Epithelial cell of prostate (primary cell): ENCODE measurements around the gene SELENOK.

Experiments used
- DNase-seq: peaks from one replicate; pipeline ENCODE4 v3.0.0-alpha.2; 2011; ENCODE audit warnings: low read depth, low spot score
- H3K27ac ChIP-seq: fragments of 450-650 bp; 2 replicates; pipeline ENCODE4 v1.5.1; 2017; ENCODE audit warnings: mild to moderate bottlenecking

SELENOK gene

GRCh38 chr3:53885239-53885638 lies 6.4 kb downstream of the SELENOK start:
- no peak overlapping the region for H3K27ac ChIP-seq
- DNase-seq: no peak

DNA sequence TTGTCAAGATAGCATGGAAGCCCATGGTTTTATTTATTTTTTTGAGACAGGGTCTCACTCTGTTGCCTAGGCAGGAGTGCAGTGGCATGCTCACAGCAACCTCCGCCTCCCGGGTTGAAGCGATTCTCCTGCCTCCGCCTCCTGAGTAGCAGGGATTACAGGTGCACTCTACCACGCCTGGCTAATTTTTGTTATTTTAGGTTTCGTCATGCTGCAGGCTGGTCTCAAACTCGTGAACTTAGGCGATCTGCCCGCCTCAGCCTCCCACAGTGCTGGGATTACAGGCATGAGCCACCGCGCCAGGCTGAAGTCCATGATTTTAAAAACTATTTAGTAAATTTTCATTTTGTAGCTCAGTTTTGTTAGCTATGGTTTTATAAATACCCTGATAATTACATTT lies 7.0 kb downstream of the SELENOK start:
- H3K27ac ChIP-seq: no peak overlapping the region
- DNase-seq: no peak

DNA sequence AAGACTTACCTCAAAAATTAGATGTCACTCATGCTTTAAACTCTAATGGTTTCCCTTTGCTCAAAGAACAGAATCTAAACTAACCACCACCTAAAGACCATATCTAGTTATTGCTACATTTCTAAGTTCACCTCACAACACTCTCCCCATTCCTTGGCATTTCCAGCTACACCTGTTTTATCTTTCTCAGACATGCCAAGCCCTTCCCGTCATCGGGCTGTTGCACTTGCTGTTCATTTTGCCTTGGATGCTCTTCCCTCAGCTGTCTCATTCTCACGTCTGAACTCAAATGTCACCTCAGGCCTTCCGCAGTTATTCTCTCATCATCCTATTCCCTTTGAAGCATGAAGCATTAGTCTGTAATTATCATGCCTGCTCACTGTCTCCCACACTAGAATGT lies 8.7 kb downstream of the SELENOK start:
- DNase-seq: no peak

DNA sequence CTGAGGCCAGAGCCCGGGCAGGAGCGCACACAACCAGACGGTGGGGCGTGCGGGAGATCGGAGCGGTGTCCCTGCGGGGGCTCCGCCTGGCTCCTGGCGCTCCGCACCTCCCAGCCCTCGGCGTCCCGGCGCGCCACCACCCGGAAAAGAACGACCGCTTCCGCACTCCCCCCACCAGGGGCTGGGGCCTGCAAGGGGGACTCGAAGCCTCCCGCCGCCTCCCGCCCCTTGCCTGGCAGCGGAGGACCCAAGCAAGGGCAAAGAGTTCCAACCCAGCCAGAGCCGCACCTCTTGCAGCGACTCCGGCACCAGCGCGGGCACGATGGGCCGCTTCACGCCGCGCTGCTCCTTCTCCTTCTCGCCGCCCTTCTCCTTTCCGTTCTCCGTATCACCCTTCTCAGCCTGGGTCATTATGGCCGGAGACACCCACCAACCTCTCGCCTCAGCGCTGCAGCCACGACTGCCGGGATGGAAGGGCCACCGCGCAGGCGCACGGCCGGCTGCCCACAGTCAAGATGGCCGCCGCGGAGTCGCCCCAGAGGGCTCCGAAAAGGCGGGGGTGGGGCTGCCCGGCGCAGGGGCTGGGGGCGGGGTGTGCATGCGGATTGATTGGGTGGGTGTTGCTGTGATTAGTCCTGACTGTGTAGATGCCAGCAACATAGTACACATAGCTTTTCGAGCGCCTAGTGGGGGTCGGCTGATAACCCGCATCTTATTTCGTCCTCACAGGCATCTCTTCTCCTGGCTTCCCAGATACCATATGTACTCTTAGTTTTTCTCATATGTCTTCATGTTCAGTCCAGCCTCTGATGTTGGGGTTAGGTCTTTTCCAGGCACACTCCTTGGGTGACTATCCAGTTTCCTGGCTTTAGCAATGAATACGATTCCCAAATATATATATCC lies 9.7 kb downstream of the SELENOK start, which contains the start of gene ACTR8:
Gene ACTR8, minus strand, starts transcription at position 462 of the 903 bp plus-strand sequence. Its CDS starts 51 bp downstream, at position 411.
- H3K27ac ChIP-seq: peak within 1 kb of the TSS; percentile 45
- DNase-seq: no peak

More for the DNA sequence above, 8.7 kb downstream of the SELENOK start:
- H3K27ac ChIP-seq: no peak overlapping the region

DNA sequence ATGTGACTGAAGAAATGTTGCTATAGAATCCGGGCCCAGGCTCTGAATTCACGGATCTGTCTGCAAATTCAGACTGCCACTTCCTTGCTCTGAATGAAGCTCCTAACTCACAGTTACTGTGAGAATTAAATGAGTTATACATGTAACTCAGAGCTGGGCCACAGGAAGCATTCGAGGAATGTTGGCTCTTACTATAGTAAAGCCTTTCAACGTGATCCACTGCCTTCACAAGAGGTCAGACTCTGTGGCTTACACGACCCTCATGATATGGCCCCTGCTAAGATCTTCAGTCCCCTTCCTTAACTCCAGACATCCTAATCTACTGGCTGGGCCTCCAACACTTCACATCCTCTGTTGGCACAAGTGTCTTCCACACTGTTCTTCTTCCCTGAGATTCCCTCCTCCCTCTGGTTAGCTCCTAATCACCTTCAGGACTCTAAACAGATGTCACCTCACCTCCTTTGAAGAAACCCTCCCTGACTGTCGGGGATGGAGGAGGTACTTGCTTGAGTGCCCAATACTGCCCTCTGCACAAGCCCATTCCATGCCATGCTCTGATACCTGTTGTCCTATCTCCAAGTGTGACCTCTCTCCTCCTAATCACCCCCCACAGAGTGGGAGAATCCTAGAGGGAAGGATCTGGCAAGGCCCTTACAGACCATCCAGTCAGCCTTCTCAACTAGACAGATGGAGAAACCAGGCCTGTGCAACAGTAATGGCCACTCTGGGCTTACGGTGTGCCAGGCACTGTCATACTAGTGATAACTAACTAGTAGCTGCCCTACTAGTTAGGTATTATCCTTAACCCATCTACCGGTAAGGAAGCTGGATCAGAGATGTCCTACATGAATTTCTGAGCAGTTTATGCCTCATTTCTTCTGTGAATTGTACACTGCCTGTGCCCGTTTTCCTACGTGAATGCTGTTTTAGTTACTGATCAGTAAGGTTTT lies 11.0 kb downstream of the SELENOK start:
- DNase-seq: no peak

DNA sequence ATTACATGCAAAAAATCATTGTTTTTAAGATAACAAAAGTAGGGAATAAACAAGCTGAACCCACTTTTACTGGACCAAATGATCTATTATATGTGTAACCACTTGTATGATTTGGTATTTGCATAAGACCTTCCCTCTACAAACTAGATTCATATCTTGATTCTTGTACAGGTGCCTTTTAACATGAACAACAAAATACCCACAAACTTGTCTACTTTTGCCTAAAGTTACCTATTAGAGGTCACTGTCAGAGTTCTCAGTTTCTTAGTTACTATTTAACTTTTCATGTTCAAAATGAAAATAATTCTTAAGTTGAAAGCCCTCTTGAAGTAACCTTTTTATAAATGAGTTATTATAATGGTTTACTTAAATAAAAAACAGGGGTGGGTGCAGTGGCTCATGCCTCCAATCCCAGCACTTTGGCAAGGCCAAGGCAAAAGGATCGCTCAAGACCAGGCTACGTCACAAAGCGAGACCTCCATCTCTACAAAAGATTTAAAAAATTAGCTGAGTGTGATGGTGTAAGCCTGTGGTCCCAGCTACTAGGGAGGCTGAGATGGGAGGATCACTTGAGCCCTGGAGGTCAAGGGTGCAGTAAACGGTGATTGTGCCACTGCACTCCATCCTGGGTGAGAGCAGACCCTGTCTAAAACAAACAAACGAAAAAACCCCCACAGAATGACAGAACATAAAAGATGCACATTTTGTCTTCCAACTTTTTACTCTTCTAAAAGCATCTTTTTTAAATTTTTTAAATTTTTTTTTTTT lies 25.7 kb downstream of the SELENOK start:
- no peak overlapping the region for H3K27ac ChIP-seq
- DNase-seq: no peak

More for the DNA sequence above, 11.0 kb downstream of the SELENOK start:
- no peak overlapping the region for H3K27ac ChIP-seq

DNA sequence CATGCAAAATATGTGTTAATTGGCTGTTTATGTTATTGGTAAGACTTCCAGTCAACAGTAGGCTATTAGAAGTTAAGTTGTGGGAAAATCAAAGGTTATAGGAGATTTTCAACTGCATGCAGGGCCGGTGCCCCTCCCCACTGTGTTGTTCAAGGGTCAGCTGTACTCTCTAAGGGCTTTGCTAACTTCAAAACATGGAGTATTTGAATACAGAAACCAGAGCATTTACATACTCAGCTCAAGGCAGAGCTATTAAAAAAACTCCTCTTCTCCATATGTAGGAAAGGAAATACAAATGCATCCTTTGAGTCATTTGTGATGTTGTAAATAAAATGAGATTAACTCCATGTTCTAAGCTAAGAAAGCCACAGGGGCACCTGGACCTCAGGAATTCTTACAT lies 28.5 kb downstream of the SELENOK start:
- no peak overlapping the region for H3K27ac ChIP-seq
- no peak for DNase-seq

GRCh38 chr3:53862241-53862640 lies 29.4 kb downstream of the SELENOK start:
- DNase-seq: no peak
- no peak overlapping the region for H3K27ac ChIP-seq

GRCh38 chr3:53860196-53860595 lies 31.5 kb downstream of the SELENOK start:
- no peak overlapping the region for H3K27ac ChIP-seq
- no peak for DNase-seq

GRCh38 chr3:53859178-53859577 lies 32.5 kb downstream of the SELENOK start:
- DNase-seq: no peak
- H3K27ac ChIP-seq: no peak overlapping the region

- no peak overlapping the region for H3K27ac ChIP-seq
- DNase-seq: no peak
Observed at GRCh38 chr3:53858096-53858741, 33.4 kb downstream of the SELENOK start.

DNA sequence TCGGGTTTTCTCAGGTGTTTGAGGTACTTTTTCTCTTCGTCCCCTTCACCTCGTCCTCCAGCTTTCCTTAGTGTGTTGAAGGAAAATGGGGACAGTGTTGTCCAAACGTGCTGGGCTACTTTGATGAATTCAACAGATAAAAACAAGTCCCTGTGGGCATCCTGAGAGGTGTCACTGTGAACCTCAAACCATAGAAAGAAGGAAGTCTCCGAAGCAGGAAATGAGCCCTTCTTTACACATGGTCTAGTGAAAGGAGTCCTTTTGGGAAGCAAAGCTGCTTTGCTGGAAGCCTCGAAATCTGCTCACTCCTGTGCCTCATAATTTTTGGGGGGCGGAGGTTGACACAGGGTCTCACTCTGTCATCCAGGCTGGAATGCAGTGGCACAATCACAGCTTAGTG lies 34.7 kb downstream of the SELENOK start:
- H3K27ac ChIP-seq: no peak overlapping the region
- no peak for DNase-seq

GRCh38 chr3:53850895-53851294 lies 40.8 kb downstream of the SELENOK start:
- H3K27ac ChIP-seq: no peak overlapping the region
- no peak for DNase-seq

GRCh38 chr3:53849916-53850315 lies 41.7 kb downstream of the SELENOK start:
- DNase-seq: no peak
- H3K27ac ChIP-seq: no peak overlapping the region

DNA sequence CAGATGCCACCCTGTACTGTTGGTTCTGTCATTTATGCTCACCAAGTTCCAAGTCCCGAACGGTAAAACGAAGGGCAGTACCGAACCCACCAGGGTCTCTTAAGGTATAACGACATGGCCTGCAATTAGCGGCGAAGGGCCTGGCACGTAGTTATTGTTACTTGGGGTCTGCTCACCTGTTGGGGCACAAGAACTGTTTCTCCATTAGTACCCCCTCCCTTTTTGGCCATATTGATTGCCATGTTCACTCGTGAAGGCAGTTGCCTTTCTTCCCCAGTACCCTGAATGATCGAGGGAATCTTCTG lies 44.9 kb downstream of the SELENOK start:
- H3K27ac ChIP-seq: no peak overlapping the region
- no peak for DNase-seq

GRCh38 chr3:53846134-53846850 lies 45.4 kb downstream of the SELENOK start, which contains the start of the genes CHDH and IL17RB:
Gene CHDH (minus strand): TSS chr3:53846419. CDS start chr3:53824008, 22,411 bp downstream.
Gene IL17RB (plus strand): TSS chr3:53846568. CDS start chr3:53846589, 21 bp downstream.
- no peak within 1 kb of the TSS for H3K27ac ChIP-seq
- no peak for DNase-seq

GRCh38 chr3:53845881-53846133 lies 45.9 kb downstream of the SELENOK start:
- H3K27ac ChIP-seq: no peak overlapping the region
- no peak for DNase-seq

DNA sequence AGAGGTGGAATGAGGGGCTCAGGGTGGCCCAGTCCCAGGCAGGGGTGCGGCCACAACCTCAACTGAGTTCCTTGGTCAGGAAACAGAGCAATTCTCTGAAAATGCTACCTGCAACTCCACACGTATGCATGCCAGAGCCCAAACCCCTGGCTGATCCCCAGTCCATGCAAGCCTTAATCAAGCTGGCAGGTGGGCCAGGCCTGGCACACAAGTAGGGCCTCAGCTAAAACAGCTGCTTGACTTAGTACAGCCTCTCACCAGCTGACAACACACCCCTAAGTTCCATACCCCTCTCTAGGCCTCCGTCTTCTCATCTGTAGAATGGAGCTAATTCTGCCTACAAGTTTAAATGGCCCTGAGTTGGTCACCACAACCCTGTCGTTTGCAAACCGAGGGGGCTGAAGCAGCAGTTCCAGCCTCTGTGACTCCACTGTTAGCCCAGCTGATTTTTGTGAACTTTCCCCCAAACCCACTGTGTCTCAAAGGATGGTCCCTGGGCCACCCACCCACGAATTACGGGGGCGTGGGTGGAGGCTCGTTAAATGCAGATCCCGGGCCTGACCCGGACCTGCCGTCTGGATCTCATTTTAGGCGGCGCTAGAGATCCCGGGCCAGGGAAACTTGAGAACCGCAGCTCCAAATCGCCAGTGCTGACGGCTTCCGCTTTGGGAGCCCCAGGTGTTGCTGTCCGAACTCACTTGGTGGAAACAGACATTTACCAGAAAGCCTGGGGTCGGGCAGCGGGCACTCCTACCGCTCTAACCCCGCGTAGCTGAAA lies 46.4 kb downstream of the SELENOK start:
- no peak overlapping the region for H3K27ac ChIP-seq
- DNase-seq: no peak
